ENCODE measurements around the gene RIMBP3C.
"Not testable (repeated sequence)": the region's sequence is repeated elsewhere in the genome, so short reads cannot be mapped to it uniquely, and the experiment has no call there.

RIMBP3C gene

GRCh38 chr22:21526705-21527500, 24.4 kb downstream of the RIMBP3C start:
- not testable (repeated sequence) for DNase-seq (ENCODE audit: low spot score)

DNA sequence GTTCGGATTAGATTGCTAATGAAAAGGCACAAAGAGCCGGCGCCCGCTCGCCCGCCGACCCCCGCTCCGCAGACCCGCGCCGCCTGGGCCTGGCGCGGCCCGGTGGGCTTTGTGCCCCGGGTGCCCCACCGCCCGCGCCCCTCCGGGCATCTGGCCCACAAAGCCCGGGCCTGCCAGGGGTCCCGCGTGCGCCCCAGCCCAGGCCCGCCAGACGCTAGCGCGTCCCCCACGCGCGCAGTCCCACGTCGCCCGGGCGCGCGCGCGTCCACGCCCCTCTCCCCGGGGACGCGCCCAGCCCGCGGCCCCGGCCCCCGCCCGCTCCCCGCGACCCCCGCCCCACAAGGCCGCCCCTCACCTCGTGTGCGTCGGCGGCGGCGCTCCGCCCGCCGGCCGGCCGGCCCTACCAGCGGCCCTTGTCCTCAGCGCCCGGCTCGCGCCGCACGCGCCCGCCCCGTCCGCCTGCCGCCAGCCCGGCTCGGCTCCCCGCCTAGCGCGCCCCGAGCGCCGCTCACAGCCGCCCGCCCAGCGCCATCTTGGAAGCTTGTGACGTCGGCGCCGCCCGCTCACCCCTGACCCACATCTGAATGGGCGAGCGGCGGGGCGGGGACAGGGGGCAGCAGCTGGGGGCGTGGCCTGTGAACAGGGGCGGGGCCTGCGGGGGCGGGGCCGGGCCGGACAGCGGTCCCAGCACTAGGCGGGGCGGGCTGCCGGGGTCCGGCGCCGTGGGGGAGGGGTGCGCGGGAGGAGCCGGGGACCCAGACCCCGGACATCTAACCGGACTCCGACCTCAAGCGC, 34.1 kb downstream of the RIMBP3C start:
- not testable (repeated sequence) for DNase-seq (ENCODE audit: low spot score)

DNA sequence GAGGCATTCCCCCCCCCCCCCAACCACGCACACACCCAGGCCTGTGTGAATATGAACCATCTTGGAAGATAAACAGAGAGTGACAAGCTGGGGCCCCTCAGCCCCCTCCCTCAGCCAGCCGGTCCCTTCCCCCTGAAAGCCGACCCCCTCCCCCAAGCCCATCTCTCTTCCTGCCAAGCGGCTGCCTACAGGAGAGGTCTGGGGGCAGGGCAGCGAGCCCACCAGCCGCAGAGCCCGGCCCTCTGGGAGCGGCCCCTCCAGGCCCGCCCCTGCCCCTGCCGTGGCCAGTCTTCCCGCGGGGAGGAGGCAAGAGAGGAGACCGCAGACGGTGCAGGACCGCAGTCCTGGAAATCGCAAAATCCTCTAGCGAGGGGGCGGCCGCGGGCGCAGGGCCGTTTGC, 34.7 kb downstream of the RIMBP3C start:
- DNase-seq (ENCODE audit: low spot score): not testable (repeated sequence)

GRCh38 chr22:21515234-21515633, 36.0 kb downstream of the RIMBP3C start:
- DNase-seq (ENCODE audit: low spot score): not testable (repeated sequence)

DNA sequence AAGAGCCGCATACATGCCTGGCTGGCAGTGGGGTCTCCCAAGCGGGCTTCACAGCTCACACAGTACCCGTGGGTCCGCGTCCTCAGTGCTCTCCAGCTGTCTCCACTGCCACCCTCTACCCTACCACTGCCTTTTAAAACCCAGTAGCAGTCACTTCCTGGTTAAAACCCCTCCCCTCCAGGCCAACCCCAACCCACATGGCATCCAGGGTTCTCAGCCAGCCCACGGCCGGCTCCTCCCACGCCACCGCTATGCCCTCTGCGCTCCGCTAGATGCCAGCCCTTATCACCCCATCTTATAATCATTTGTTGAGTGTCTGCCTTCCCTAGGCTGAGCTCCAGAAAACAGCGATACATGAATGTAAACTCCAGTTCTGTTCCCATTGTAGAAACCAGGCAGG, 37.1 kb downstream of the RIMBP3C start:
- not testable (repeated sequence) for DNase-seq (ENCODE audit: low spot score)

DNA sequence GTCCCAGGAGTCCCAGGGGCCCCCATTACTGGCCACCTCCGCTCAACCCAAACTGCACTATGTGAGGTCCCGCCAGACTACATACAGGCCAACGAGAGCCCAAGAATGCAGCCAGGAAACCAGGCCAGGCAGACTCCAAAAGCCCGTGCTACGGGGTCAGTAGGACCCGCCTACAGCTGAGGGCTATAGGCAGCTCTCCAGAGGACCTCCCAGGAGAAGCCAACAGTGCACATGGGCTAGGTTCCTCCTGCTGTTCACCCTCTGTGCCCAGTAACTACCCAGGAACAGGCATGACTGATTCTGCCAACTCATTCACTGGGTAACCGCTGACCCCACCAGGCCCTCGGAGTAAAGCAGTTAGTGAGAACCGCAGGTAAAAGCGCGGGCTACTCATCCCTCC, 39.2 kb downstream of the RIMBP3C start:
- DNase-seq (ENCODE audit: low spot score): not testable (repeated sequence)

GRCh38 chr22:21510397-21510796, 40.9 kb downstream of the RIMBP3C start:
- DNase-seq (ENCODE audit: low spot score): not testable (repeated sequence)

DNA sequence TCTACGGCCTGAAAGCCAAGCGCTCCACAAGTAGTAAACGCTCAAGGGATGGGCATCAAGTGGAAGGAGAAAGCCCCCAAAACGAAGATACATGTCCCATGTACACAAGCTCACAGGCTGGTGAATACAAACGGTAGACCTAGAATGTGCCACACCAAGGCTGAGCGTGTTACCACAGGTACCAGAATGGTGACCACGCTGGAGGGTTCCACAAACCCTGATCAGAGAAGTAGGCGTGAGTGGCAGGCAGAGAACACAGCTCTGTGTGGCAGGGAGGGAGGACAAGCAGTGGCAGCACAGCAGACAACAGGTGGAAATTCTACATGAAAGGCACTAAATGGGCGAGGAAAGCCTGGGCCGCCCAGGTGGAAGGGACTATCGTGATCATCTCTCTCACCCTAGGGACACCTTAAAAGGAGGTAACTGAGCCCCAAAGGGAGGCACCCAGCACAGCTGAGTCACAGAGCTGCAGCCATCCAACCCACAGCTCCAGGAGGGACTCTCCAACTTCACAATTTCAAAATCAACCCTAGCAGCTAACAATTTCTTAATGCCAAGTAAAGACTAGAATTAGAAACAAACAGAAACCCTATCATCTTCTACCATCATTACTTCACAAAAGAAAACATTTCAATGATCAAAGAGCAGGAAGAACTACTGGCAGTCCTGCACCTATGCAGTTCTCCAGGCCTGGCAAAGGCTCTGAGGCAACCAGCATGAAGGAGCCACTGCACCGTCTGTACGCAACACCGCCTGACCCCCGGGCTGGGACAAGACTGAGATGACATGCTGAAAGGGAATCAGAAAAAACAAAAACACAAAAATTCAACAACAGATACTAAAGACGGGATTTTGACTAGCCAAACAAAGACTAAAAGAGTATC, 51.4 kb downstream of the RIMBP3C start:
- not testable (repeated sequence) for DNase-seq (ENCODE audit: low spot score)

DNA sequence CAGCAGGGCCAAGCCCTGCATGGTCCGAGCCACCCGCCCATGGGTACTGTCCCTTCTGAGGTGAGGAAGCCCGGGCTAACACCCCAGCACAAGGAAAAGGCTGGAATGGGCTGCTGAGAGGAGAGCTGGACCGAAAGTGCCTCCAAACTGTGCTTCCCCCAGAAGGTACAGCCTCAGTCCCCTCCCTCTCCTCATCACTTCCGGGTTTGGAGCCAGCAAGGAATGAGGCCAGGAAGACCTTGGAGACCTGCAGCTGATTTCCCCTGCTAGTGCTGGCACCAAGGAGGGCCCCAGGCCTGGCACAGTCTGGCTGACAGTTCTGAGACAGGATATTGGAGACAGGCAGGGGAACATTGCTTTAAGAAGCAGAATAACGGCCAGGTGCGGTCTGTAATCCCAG, 52.8 kb downstream of the RIMBP3C start:
- not testable (repeated sequence) for DNase-seq (ENCODE audit: low spot score)

GRCh38 chr22:21497984-21498383, 53.3 kb downstream of the RIMBP3C start:
- DNase-seq (ENCODE audit: low spot score): not testable (repeated sequence)
